Nucleus accumbens (tissue), 56 donors: ENCODE measurements around the gene TXNL4B.
"Not testable (repeated sequence)": the region's sequence is repeated elsewhere in the genome, so short reads cannot be mapped to it uniquely, and the experiment has no call there.

Source experiments
- DNase-seq, 56 donors: peaks; one replicate each; lab custom pipeline; 2025; lab: John Stamatoyannopoulos, UW

TXNL4B gene

DNA sequence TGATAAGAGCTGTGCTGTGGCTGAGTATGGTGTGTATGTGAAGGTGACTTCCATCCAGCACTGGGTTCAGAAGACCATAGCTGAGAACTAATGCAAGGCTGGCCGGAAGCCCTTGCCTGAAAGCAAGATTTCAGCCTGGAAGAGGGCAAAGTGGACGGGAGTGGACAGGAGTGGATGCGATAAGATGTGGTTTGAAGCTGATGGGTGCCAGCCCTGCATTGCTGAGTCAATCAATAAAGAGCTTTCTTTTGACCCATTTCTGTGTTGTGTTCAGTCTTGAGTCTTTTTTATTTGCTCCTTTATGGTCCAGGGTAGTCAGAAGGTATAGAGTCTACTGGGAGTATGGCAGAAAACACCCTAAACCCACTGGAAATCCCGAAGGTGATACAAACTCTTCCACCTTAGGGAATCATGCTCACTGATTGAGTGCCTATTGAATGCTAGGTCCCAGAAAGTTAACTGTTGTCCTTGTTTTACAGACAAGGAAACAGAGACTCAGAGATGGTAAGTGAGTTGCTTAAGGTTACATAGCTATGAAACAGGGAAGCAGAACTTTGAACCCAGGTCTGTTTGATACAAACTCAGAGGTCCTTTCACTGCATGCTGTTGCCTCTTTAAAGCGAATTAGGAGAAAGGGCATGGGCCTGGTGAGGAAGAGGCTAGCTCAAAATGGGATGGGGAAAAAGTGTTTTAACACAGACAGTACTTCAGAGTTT is 16.3 kb downstream of the TXNL4B start:
- DNase-seq = not testable (repeated sequence)

DNA sequence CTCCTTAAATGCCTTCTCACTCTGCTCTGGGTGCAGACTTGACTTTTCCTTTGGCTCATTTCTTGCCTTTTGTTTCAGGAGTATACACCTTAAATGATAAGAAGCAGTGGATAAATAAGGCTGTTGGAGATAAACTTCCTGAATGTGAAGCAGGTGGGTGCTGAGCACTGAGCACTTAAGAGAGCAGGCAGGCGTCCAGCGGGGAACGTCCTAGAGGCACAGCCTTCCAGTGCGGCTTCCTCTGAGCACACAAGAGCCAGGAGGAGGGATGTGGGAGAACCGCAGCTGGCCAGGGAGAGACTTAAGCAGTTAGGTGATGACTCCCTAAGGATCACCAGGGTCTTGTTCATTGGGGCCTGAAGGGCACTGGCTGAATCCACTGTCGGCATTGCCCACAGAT is 18.4 kb downstream of the TXNL4B start:
- not testable (repeated sequence) for DNase-seq

DNA sequence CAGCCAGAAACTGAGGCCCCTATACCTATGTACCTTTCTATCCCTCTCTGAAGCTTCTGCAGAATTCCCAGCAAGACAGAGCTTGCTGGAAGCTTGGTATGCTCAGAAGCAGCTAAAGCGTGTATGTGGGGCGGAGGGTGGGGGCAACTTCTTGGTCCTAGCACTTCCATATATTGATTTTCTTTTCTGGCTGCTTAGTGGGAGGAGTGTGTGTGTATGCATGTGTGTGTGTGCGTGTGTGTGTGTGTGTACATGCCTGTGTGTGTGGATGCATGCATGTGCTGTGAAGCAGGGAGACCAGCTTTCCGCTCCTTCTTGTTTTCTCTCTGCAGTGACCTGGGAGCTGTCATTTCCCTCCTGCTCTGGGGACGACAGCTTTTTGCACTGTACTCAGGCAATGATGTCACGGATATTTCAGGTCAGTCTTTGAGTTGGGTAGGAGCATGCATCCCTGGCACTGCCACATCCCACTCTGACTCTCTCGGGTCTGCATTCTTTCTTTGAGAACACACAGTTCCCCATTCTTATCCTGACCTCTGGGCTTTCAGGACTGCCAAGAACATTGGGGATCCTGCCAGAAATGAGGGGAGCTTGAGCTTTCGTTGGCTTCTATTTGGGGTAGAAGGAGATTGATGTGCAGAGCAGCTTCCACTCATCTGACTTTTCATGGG is 19.7 kb downstream of the TXNL4B start:
- DNase-seq = peak in 41 of 56 donors; percentile 7 to 77 (median 36)

DNA sequence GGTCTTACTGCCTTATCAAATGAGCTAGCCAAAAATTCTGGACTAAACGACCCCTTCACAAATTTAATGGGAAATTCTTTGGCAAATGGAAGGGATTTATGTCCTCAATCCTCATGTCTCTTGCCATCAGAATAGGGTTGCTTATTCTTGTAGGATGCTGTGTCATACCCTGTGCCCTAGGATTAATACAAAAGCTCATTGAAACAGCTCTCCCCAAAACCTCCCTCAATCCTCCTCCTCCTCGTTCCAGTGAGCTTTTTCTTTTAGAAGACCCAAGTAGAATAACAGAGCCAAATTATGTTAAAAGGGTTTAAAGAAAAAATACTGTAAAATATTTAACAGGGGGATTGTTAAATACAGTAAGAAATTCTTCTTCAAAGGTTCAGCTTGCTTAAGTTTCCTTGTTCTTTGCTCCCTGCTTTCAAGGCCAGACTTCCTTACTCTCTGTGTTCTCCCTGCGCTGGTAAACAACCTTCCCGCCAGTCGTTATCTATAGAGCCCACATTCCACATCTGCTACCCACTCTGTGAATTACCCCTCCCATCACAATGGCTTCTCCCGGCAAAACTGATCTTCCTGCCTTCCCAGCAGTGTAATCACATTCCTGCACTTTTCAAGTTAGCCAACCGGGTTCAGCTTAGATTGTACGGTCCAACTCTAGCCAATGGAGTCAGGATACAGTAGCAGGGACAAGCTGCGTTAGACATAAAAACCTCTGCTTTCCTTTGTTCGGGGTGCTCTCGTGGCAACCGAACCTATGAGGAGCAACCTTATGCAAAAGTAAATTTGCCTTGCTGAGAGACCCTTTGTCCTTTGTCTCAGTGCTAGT is 20.7 kb downstream of the TXNL4B start:
- peak in 14 of 56 donors; percentile 1 to 54 (median 12) for DNase-seq

DNA sequence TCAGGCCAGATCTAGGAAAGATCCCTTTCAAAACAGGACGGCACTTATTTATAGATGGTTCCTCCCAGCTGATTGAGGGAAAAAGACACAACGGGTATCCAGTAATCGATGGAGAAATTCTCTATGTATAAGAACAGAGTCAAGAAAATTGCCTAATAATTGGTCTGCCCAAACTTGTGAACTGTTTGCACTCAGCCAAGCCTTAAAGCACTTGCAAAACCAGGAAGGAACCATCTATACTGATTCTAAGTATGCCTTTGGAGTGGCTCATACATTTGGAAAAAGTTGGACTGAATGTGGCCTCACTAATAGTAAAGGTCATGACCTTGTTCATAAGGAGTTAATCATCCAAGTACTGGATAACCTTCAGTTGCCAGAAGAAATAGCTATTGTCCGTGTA is 24.5 kb downstream of the TXNL4B start:
- no peak for DNase-seq

DNA sequence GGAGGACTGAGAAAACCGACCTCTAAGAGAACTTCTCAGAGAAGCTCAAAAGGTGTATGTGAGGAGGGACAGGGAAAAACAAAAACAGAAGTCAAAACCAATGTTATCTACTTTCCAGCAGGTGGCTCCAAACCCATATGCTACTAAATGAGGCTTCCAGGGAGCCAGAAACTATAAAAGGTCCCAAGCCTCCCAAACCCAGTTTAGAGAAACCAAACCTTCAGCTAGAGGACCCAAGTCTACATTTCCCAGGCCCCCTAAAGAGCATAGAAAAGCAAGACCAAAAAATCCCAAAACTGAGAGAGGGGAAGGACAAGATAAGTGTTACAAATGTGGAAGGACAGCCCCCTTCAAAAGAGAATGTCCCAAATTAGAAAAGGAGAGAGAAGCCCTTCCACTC is 26.7 kb downstream of the TXNL4B start:
- DNase-seq = peak in 6 of 56 donors; percentile 2 to 32 (median 5)

DNA sequence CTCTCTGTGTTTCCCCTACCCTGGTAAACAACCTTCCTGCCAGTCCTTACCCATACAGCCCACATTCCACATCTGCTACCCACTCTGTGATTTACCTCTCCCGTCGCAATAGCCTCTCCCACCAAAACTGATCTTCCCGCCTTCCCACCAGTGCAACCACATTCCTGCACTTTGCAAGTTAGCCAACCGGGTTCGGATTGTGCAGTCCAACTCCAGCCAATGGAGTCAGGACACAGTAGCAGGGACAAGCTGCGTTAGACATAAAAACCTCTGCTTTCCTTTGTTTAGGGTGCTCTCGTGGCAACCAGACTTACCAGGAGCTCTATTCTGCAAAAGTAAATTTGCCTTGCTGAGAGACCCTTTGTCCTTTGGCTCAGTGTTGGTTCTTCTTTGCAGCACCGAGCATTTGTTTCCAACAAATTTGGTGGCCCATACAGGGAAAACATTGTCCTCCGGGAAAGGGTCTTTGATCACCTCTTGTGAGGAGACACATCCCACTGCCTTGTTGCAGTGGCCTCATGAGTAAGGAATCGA is 29.0 kb downstream of the TXNL4B start:
- no peak for DNase-seq

DNA sequence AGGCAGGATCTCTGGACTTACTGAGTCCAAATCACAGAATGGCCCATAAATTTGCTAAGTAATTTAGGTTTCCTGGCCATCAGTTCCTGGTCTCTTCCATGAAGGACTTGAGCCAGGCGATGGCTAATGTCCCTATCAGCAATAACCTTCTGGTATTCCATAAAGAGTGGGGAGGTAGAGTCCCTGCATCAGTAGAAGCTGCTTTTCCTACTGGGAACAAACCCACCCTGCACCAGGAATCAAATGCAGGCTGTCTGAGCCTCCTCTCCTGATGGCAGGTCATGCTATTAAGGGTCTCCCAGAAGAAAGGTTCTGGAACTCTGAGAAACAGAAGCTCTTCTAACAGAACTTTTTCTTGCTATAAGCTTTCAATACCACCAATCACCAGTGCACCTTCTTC is 31.9 kb downstream of the TXNL4B start:
- no peak for DNase-seq

DNA sequence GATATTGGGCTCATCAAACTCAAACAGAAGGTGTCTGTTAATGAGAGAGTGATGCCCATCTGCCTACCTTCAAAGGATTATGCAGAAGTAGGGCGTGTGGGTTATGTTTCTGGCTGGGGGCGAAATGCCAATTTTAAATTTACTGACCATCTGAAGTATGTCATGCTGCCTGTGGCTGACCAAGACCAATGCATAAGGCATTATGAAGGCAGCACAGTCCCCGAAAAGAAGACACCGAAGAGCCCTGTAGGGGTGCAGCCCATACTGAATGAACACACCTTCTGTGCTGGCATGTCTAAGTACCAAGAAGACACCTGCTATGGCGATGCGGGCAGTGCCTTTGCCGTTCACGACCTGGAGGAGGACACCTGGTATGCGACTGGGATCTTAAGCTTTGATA is 33.0 kb downstream of the TXNL4B start:
- DNase-seq = no peak

DNA sequence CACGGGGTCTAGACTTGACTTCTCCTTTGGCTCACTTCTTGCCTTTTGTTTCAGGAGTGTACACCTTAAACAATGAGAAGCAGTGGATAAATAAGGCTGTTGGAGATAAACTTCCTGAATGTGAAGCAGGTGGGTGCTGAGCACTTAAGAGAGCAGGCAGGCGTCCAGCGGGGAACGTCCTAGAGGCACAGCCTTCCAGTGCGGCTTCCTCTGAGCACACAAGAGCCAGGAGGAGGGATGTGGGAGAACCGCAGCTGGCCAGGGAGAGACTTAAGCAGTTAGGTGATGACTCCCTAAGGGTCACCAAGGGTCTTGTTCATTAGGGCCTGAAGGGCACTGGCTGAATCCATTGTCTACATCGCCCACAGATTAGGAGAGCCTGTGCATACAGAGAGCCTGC is 34.4 kb downstream of the TXNL4B start:
- DNase-seq = not testable (repeated sequence)

DNA sequence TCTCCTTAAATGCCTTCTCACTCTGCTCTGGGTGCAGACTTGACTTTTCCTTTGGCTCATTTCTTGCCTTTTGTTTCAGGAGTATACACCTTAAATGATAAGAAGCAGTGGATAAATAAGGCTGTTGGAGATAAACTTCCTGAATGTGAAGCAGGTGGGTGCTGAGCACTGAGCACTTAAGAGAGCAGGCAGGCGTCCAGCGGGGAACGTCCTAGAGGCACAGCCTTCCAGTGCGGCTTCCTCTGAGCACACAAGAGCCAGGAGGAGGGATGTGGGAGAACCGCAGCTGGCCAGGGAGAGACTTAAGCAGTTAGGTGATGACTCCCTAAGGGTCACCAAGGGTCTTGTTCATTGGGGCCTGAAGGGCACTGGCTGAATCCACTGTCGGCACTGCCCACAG is 36.1 kb downstream of the TXNL4B start:
- not testable (repeated sequence) for DNase-seq

DNA sequence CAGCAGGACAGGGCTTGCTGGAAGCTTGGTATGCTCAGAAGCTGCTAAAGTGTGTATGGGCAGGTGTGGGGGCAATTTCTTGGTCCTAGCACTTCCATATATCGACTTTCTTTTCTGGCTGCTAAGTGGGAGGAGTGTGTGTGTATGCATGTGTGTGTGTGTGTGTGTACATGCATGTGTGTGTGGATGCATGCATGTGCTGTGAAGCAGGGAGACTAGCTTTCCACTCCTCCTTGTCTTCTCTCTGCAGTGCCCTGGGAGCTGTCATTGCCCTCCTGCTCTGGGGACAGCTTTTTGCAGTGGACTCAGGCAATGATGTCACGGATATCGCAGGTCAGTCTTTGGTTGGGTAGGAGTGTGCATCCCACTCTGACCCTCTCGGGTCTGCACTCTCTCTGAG is 37.5 kb downstream of the TXNL4B start:
- DNase-seq = no peak

DNA sequence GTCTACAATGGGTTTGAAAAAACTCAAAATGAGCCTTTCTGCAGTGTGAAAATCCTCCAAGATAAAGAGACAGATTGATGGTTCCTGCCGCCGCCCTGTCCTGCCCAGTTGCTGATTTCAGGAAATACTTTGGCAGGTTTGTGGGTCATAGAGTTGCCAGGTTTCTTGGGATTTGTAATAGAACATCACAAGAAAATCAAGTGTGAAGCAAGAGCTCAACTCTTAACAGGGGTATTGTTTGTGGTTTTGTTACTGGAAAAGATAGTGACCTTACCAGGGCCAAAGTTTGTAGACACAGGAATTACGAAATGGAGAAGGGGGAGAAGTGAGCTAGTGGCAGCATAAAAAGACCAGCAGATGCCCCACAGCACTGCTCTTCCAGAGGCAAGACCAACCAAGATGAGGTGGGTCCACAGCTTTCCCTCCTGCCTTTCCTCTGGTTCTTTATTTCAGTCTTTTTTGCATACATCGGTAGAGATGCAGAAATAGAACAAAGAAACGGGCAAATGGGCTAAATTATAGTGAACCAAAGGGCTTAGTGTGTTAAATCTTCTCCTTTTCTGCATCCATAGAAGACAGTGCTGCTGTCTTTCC is 39.1 kb downstream of the TXNL4B start, which contains the start of gene HP:
TSS of gene HP (plus strand) at position 252 of the 594 bp plus-strand sequence. CDS start at position 400, 148 bp downstream.
- not testable (repeated sequence) for DNase-seq

DNA sequence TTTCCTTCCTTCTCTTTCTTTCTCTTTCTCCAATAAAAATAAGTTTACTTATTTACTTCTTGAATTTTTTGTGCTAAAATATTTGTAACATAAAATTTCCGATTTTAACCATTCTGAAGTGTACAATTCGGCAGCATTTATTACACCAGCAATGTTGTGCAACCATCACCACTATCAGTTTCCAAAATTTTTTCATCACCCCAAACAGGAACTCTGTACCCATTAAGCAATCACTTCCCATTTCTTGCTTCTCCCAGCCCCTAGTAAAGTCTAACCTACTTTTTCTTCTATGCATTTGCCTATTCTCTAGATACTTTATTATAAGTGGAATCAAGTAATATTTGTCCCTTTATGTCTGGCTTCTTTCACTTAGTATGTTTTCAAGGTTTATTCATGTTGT is 41.6 kb downstream of the TXNL4B start:
- DNase-seq = no peak

DNA sequence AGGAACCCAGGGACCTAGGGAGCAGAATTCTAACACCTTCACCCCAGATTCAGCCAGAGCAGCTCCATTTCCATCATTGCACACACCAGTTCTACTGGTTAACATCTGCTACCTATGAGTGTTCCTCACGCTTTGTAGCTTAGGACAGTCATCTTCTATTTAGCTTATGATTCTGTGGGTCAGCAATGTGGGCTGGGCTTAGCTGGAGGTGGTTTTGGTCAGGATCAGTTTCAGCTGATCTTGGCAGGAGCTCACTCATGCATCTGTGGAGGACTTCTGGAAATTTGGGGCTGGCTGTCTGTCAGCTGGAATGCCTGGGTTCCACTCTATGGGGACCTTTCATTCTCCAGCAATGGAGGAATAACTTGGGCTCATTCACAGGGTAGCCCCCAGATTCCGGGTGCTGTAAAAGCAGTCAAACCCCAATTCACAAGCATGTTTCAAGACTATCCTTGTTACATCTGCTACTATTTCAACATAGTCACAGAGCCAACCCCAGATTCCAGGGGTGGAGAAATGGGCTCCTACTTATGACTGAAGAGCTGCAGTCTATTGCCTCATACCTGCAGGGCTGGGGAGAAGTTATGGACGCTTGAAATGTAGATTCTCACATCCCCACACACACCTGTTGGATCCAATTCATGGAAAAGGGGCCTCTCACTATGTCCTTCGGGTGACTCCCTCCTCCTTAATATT is 42.5 kb downstream of the TXNL4B start:
- DNase-seq = no peak

DNA sequence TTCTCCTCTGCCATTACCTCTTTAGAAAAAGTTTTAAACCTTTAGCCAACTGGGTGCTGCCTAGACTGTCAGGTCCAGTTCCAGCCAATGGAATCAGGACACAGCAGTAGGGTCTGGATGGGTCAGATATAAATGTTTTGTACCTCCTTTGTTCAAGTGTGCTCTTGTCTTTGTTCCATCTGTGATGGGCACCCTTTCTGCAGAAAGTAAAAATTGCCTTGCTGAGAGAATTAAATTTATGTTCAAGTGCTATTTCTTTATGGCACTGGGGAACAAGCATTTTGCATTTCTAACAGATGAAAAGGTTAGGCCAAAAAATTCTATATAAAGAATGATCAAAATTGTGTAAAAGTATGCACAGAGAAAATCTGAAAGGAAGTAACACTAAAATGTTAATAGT is 44.3 kb downstream of the TXNL4B start:
- DNase-seq = no peak

DNA sequence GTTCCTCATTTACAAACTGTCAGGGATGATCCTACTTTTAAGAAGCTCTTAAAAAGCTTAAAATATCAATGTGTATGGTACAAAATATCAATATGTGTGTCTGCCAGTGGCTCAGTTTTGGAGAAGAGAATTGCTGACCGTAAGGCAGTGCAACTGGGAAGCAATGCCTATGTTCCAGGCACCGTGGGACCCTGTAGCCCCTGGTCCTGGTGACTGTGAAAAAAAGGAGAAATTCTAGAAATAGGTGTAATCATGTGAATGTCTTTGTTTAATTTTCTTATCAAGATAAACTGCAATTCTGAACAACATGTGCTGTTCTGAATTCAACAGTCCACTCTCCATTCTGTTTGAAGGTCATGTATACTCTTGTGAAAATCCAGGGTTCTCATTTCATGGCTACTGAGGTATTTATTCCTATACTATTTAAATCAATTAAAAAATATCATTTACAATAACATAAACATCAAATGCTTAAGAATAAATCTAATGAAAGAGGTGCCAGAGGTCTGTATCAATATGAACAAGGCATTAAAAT is 48.5 kb downstream of the TXNL4B start:
- DNase-seq = no peak

DNA sequence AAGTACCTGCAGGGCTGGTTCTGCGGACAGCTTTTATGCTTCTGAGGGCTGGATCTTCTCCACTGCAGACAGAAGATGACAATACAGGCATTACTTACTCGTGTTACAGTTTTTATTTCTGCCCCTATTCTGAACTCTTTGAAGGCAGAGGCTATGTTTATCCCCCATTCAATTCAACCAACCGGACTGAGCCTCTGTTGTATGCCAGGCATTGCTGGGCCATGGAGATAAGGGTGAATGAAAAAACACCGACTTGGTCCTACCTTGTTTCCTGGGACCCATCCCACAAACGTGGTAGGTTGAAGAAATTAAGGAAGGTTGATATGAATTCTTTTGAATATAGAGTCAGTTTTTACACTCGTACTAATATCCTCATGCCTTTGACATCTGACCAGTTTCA is 49.1 kb downstream of the TXNL4B start:
- no peak for DNase-seq

DNA sequence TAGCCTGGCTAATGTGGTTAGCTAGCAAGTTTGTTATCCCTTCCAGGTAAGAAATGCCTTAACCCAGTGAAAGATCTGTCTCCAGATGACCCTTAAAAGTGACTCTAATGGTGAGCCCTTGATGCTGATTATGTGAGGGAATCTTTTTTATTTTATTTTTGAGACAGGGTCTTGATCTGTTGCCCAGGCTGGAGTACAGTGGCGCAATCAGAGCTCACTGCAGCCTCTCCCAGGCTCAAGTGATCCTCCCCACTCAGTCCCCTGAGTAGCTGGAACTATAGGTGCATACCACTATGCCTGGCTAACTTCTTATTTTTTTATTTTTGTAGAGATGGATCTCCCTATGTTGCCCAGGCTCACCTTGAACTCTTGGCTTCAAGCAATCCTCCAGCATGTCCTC is 49.9 kb downstream of the TXNL4B start:
- DNase-seq = no peak

DNA sequence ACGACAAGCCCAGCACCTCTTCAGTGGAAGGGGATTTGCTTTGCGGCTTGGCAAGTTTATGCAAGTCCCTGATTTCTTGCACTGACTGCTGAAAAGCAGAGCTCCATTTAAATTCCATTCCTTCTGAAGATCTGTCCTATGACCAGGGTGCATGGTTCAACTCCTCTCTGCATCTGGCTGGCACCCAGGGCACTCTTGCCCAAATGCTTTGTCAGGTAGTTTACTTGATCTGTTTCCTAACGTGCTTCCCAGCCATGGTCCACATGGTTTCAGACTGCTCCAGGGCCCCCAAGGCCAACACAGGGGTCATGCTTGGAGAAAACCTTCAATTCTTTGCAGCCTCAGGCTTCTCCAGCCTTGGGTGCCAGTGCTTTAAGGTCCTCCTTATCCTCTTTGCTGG is 50.4 kb downstream of the TXNL4B start:
- DNase-seq = no peak
